KBM-7 (cell line): Measurements from ENCODE around the gene FRMPD4.

ENCODE experiments used
- DNase-seq: peaks from one replicate; pipeline ENCODE4 v3.0.0-alpha.2; 2015
- in situ Hi-C: fragments of 300-500 bp; cut with MboI; formaldehyde crosslinking; loops from 2 replicates; pipeline ENCODE4 v1.14.3; 2020; ENCODE audit warnings: low sequenced_read_pairs, low pct_unique_long_range_greater_than_20kb, mixed read lengths

FRMPD4 gene

DNA sequence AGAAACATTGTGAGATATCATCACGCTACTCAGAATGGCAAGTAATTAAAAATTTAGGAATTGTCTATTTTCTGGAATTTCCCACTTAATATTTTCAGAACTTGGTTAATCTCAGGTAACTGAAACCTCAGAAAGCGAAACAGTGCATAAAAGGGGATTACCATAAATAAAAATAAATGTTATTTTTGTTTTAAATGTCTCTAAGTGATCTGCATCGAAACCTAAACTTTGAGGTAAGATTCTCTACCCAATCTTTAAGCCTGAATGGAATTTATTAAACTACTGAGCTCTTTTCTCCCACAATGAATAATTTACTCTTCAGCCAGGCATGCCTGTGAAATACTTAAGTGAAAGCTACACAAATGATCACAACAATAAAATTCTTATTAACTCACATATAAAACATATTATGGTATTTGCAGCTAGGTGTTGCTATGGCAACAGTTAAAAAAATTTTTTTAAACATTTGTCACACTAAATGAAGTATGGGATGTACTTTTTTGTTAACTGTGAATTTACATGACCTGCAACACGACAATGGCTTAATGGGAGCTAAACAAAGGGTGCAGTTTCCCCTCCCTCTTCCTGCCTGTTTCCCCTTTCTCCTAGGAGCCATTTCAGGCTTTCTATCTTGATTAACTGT lies 432.7 kb downstream of the FRMPD4 start:
- in situ Hi-C loops = no loop called here
- no peak for DNase-seq

DNA sequence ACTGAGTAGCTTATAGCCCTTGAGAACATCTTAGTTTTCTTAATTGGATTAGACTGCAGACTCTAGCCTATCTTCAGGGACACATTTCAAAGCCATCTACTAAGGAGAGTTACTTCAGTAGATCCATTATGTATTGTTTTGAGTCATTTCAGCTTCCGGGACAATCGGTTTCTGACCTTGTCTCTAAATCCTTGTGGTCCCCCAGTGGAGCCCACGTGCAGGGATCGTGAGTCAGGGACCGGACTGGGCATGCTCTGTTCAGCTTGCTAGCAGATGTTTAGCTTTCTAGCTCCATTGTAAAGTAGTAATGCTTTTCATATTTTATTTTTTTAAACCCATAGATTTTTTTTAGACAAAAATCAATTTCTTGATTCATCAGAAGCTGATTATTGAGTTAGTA lies 441.0 kb downstream of the FRMPD4 start:
- in situ Hi-C loops = no loop called here
- DNase-seq = no peak

DNA sequence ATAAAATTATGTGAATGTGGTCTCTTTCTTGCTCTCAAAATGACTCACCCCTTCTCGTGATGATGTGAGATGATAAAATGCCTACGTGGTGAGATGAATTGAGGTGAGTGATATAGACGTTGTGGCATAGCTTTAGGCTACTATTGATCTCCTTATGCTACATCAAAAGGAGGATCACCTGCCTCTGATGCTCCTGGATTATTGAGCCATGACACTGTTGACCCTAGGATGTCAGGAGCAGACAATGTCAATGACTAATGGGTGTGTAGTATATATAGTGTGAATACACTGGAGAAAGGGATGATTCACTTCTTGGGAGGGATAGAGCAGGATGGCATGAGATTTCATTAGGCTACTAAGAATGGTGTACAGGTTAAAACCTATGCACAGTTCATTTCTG lies 442.3 kb downstream of the FRMPD4 start:
- no peak for DNase-seq
- in situ Hi-C loops = no loop called here

DNA sequence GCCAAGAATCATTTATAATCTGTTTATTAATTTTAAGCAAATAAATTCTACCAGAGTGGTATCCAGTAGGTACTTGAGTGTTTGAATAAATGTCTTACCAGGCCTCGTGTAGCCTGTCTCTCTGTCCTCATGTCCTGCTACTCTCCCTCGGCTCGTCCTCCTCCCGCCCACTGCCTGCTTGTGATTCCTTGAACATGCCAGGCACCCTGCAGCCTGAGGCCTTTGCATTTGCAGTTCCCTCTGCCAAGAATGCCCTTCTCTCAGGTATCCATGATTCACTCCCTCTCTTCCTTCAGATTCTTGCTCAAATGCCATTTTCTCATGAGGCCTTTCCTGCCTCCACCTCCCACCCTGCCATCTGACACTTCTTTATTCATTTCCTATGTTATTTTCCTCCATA lies 443.3 kb downstream of the FRMPD4 start:
- no peak for DNase-seq
- in situ Hi-C loops = no loop called here

DNA sequence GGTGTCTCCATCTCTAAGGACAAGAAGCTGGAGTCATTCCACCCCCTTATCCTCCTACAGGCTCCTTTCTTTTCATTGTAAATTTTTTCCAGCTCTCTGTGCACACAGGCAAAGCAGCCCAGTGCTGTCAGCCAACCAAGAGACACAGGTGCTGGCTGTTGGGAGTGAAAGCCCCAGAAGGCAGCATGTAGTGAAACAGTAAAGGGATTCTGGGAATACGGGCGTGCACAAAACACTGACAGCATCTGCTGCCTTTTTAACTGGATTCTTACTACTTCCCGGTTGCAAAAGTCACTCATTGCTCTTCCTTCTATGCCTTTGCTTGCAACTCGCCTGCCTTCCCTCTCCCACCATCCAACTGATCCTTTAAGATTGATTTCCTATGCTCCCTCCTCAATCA lies 444.4 kb downstream of the FRMPD4 start:
- in situ Hi-C loops = no loop called here
- DNase-seq = no peak

DNA sequence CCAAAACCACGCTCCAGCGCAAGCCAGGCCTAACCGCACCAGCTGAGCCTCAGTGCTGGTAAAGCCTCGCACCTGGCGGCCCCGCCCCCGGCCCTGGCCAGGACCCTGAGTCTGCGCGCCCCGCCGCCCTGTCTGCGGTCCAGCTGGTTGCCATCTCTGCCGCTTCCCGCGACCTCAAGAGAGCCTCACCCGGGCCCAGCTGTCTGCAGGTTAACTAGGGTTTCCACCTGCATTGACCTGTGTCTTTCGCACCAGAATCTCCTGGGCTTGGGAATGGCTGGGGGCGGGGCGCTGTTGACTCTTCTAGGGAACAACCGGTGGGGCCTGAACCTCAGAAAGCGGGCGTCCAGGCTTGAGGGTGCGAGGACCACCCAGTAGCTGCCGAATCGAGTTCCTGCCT lies 445.3 kb downstream of the FRMPD4 start:
- no peak for DNase-seq
- in situ Hi-C loops = no loop called here

DNA sequence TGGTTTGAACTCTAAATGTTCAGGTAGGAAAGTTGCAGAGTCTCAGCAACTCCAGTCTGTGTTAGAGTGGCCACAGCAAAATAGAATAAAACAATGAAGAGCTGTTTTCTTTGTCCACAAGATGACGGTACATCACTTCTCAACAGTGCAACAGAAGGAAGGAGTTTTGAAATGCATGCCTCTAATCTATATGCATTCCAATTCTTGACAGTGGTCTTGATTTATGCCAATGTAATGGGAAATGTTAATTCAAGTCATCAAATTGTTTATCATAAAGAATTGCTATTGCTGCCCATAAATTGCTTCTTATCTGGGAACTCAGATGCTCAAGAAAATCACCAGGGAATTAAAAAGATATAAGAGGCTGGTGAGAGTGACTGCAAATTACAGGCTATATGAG lies 457.4 kb downstream of the FRMPD4 start:
- DNase-seq = no peak
- in situ Hi-C loops = no loop called here

DNA sequence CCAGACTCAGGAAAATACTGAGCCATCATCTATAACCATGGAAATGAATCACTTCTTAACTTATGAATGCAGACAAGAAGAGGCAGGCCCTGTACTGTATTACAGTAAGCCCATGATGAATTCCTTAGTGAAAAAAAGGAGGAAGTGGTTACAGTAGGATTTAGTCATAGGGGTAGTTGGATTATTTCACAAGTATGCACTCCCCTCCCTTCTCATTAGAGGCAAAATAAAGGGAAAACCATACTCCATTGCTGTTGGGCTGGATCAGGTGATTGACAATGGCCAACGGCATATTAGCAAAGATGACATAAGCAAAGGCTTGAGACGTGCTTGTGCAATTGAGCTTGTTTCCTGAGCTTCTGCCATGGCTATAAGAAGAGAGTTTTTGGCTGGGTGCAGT lies 471.8 kb downstream of the FRMPD4 start:
- in situ Hi-C loops = no loop called here
- peak; percentile 16 for DNase-seq

DNA sequence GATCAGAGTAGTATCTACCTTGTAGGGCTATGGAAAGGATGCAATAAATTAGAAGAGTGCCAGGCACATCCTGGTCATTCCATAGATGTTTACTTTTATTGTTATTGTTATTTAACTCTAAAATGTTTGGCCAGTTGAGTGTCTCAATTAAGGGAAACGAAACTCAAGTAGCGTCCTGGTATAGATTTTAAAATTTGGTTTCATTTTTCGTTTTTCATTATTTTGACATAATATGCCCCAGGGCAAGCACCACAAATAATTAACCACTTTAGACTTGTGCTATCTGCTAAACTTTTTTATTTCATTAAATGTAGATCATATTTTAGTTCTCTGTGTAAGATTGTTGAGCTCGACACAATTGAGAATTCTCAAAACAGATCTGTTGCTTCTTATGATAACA lies 473.2 kb downstream of the FRMPD4 start:
- no peak for DNase-seq
- in situ Hi-C loops = no loop called here

DNA sequence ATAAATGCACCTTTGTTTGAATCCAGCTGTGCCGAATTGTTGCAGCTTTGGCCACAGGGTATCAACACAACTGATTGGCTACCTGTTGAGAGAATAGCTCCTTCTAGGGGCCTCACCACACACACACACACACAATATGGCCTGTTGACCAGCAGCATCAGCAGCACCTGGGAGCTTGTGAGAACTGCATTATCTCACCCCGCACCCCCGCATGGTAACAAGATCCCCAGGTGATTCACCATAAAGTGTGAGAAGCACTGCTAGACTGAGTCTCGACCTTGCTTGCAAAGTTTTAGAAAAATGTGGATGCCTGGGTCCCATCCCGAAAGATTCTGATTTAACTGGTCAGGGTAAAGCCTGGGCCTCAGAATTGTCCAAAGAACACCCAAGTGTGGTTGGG lies 476.0 kb downstream of the FRMPD4 start:
- no peak for DNase-seq
- in situ Hi-C loops = no loop called here

DNA sequence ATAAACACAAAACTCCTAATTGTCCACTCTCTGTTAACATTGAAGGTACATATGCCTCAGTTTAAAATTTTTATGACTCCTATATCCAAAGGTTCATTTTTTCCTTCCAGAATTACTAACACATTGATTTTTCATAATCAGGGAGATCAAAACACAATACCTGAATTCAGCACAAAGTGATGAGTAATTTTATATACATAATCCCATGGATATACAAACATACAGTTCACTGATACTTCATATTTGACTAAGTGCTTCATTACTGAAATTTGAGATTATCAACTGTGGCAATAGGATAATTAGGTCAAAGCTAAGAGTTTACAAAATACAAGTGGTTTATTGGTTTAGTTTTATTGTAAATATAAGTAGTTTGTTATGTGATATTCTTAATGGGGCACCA lies 476.8 kb downstream of the FRMPD4 start:
- in situ Hi-C loops = no loop called here
- no peak for DNase-seq

DNA sequence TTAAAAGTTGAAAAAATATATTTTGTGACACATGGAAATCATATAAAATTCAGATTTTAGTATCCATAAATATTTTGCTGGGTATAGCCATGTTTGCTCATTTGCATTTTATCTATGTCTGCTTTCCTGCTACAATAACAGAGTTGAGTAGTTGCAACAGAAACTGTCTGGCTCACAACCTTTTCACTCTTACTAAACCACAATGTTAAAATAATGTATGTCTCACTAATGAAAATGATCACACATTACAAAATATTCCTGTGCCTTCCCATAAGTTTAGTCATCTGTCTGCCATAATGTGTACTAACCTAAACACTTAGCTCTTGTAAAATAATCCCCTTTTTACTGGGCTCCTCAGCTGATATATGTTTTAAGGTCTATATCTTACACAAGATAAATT lies 479.0 kb downstream of the FRMPD4 start:
- DNase-seq = no peak
- in situ Hi-C loops = no loop called here

DNA sequence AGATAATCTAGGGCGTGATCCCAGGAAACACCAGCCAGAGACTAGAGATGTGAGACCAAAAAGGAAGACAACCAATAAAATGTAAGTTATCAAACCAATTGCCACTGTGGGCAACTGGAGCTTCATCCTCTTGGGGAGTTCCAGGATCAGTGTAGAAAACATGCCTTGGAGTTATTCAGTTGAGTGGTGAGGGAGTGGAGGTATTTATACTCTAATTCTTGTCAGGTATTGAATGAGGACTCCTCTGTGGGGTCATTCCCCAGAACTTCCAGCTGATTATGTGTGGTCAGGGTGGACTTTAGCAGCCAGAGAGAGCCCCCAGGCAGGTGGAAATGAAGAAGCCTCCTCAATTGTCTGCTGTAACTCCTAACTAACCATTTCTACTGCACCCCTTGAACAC lies 509.0 kb downstream of the FRMPD4 start:
- no peak for DNase-seq
- in situ Hi-C loops = no loop called here

DNA sequence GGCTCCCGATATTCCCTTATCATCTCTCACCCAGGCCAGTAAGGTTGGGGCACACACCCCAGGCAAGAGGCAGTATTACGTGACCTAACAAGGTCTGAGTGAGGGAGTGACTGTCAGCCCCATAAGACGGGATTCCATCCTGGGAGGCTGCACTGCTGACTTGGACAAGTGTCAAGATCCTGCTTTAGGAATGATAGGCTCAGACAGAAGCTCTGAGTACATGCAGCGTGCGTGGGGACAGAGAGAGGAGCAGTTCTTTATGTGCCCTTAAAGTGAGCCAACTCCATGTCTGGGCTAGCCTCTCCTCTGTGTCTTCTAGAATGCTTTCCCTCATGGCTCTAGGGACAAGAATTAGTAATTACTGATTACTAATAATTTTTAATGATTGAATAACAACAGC lies 510.7 kb downstream of the FRMPD4 start:
- no peak for DNase-seq
- in situ Hi-C loops = no loop called here

DNA sequence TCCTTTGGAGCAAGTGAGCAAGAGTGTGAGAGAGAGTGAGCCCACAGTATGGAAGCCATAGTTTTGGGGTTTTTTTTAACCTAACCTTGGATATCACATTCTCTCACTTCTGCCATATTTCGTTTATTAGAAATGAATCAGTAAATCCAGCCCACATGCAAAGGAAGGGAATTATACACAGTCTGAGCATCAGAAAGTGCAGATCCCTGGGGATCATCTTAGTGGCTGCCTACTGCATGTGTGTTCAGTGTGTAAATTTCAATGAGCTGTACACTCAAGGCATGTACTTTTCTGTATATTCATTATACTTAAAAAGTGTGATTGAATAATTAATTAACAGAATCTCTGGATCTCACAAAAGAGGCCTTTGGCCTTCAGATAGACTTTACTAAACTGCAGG lies 519.2 kb downstream of the FRMPD4 start:
- in situ Hi-C loops = no loop called here

DNA sequence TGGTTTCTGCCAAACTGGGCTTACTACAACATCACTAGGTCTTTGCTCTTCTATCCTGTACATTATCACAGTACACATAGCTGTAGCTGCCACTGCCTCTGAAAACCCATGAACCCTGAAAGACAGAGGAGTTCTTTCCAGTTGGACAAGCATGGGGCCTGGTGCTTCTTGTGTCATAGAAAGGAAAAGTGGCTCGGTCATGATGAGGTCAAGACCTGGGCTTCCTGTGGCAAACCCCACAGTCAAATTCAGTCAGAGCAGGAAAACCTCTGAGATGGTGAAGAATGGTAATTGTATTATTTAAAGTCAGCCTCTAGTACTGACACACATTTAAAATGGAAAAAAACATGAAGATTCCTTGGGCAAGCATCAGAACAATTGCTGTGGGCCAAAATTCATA lies 519.6 kb downstream of the FRMPD4 start:
- in situ Hi-C loops = no loop called here
- DNase-seq = no peak

More for the DNA sequence above, 519.2 kb downstream of the FRMPD4 start:
- DNase-seq = no peak

DNA sequence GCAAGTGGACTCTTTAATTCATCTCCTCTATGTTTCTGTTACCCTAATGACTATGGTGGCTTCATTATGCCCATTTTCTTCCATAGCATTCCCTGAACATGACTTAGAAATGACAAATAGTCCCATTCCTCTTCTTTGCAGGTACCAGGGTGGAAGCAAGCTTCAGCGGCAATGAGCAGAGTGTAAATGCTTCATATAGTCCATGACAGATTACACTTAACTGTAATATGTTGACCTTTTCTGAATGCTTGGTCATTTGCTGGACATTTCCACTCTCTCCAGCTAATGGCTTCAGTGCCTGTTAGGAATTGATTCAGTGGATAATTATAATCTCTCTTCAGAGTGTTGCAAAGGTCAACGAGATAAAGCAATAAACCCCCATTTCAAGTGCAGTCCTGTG lies 523.2 kb downstream of the FRMPD4 start:
- no peak for DNase-seq
- in situ Hi-C loops = no loop called here

DNA sequence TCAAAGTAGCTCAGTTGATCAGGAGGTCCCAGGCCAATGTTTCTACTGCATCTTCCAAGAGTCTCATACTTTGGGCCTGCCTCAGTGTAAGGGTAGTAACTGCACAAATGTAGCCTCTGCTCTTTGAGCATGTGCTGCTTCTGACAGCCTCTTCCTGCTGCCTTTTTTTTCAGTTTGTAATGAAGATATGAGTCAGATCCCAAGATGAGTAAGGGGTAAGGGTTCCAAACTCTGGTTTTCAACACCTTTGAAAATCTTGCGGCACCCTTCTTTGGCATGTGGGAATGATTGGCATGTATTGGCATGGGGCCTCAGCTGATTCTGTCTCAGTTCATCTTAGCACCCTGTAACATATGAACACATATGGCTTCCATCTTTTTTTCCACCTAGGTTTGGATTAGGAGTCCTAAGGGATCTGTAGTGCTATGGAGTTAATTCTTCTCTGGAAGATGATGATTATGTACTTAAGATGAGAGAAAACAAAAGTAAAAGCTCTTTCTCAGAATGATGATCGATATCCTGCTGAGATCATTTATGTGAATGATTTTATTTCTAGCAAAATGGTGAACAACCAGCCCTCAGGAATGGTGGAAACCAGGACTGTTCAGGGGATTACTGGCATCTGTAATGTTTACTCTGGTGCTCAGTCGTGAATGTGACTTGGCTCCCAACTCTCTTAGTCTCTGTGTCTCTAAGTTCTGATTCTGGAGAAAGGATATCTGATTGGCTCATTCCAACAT lies 534.3 kb downstream of the FRMPD4 start:
- no peak for DNase-seq
- in situ Hi-C loops = no loop called here

DNA sequence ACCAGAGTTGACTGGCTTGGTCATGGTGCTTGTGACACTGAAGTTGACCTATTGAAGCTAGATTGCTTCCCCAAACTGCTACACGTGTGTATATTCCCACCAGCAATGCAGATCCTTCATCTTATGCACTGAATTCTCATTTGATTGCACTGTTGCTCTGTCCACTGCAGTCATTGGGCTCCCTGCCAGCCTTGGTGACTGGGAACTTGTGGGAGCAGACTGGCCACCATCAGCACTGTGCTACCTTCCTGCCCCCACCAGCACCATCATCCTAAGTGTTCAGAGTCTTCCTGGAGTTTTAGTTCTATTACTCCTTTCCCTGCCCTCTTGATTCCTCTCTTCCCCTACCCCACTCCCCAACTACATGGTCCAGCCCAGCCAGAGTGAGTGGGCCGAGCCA lies 535.2 kb downstream of the FRMPD4 start:
- DNase-seq = no peak
- in situ Hi-C loops = no loop called here

DNA sequence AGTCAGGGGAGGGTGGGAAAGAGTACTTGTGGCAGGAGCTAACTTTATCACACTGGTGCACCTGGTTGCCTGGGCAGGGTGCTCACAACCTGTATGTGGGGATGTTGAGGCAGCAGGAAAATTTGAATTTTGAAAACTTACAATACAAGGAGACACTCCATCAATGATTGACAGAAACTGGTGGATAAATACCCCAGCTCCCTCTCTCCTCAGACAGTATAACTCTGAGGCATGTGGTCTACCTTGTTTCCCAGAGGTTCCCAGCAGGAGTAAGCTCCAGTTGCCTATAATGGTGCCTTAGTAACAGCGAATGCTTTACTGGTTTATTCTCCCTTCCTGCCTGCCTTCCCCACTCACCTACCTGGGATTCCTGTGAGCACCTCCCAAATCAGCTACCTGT lies 541.2 kb downstream of the FRMPD4 start:
- DNase-seq = no peak
- in situ Hi-C loops = no loop called here

DNA sequence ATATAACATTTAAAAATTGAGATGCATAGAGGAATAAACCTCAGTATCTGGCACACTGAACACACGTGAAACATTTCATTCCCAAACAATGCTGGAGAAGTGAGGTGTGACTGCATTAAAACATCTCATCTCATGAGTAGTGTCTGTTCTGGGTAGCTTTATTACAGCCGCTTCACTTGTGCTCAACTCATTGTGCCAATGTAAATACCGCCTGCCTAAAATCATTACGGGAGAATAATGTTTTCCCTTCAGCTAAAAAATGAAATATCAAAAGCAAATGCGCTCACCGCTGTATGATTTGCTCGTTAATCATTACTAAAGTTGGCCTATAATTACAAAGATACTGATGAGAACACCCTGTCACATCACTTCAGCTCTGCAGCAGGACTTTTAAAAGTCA lies 542.8 kb downstream of the FRMPD4 start:
- in situ Hi-C loops = no loop called here

More for the DNA sequence above, 542.8 kb downstream of the FRMPD4 start:
- no peak for DNase-seq
